Measurements from ENCODE around the gene PRKCE.

The PRKCE gene

DNA sequence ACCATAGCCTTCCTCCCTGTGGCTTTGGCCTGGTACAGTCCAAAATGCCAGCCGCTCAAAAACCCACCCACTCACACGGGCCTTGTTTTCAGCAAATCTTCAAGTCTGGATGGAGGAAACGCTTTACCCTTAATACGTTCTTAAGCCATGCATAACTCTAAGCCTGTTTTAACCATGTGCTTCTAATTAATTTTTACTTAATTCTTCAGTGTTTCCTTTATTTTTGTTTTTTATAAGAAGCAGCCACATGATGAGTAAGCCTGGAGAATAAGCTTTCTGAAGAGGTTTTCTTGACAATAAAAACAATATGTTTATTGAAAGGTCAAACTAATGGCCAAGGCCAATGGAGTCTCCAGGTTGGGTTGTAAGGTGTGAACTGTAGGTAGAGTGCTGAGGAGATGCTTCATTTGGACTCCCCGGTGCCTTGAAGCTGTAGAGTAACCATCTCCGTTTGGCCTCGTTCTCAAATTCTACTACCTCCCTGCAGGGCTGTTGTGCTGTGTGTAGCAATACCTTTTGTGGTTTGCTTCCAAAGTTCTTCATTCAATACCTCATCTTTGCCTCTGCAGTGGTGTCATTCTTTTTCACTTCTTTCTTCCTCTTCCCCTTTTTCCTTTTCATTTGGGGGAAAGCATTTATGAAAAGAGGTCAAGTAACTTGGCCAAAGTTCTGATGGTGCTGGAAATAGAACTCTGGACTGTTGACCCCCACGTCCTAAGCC lies 113.7 kb downstream of the PRKCE start:
- TF ChIP-seq CTCF (IDR thresholded peaks at IDR 0.05; ENCODE audit: extremely low read depth, missing control alignments) = no peak
- DNase-seq (ENCODE audit: low spot score) = no peak

- DNase-seq (ENCODE audit: low spot score) = no peak
- TF ChIP-seq CTCF (IDR thresholded peaks at IDR 0.05; ENCODE audit: extremely low read depth, missing control alignments) = no peak
These were observed 114.3 kb downstream of the PRKCE start for GRCh38 chr2:45765728-45766254.

- DNase-seq (ENCODE audit: low spot score) = no peak
- no peak for TF ChIP-seq CTCF (IDR thresholded peaks at IDR 0.05; ENCODE audit: extremely low read depth, missing control alignments)
These were observed 116.7 kb downstream of the PRKCE start for GRCh38 chr2:45768208-45768607.

DNA sequence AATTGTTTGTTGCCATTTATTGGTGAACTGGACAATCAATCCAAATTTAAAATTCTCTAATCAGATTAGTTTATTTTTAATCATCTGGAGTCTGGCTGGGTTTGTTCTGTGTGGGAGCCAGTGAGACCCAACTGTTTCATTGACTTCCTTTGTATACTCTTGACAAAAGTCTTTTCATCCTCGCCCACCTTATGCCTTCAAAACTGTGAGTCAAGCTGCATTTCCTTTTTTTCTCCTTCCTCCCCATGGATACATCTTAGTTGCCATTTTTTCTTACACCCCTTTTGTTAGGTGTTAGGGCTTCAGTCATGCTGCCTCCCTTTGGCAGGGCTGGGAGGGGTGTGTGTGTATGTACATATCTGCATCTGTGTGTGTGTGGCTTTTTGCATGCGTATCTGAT lies 117.6 kb downstream of the PRKCE start:
- DNase-seq (ENCODE audit: low spot score) = no peak
- TF ChIP-seq CTCF (IDR thresholded peaks at IDR 0.05; ENCODE audit: extremely low read depth, missing control alignments) = no peak

- DNase-seq (ENCODE audit: low spot score) = no peak
- no peak for TF ChIP-seq CTCF (IDR thresholded peaks at IDR 0.05; ENCODE audit: extremely low read depth, missing control alignments)
These were observed 118.5 kb downstream of the PRKCE start for GRCh38 chr2:45769854-45770576.

GRCh38 chr2:45770811-45771210 lies 119.3 kb downstream of the PRKCE start:
- DNase-seq (ENCODE audit: low spot score) = no peak
- no peak for TF ChIP-seq CTCF (IDR thresholded peaks at IDR 0.05; ENCODE audit: extremely low read depth, missing control alignments)

- no peak for DNase-seq (ENCODE audit: low spot score)
- TF ChIP-seq CTCF (IDR thresholded peaks at IDR 0.05; ENCODE audit: extremely low read depth, missing control alignments) = no peak
These were observed 119.8 kb downstream of the PRKCE start for GRCh38 chr2:45771261-45771660.

Data from GM20000 (cell line).